Measurements from ENCODE around the gene HIVEP1. TPM values are rescaled to one million over a fixed set of nuclear protein-coding genes. Genes with fewer than 3 reads are reported as not detected.

Gene HIVEP1
- total and polyA plus RNA-seq, 2 of the 13 experiments (the other 11 are each of a cell fraction or from before 2014, with no cell fraction given), result 7.4 to 9.9 TPM

GRCh38 chr6:12030993-12031550 is 19.0 kb downstream of the HIVEP1 start:
- H4K20me1 ChIP-seq (ENCODE audit: insufficient read depth, low read length), result no peaks in the 10 kb centered on the region
- intact Hi-C loops (cut with micrococcal nuclease; ENCODE audit: unreplicated experiment), result no loop called here
- no peak overlapping the region for H3K9ac ChIP-seq (ENCODE audit: insufficient read depth, low read depth, low read length)
- no peak for DNase-seq (ENCODE audit: low spot score)
- no peak for FAIRE-seq
- H3K4me2 ChIP-seq (ENCODE audit: low read depth, low read length), result peak overlapping the region; percentile 30
- TF ChIP-seq MAFG (CRISPR knock-in tag; IDR thresholded peaks at IDR 0.05) (no peak), HNF1B (CRISPR knock-in tag; IDR thresholded peaks at IDR 0.05) (0 out of 2 replicates have a peak, but pooled peaks have one; percentile 40), PHF21A (CRISPR knock-in tag; IDR thresholded peaks at IDR 0.05) (peak; percentile 49; the same call in 1 of the 2 replicates), ZNF646 (CRISPR knock-in tag; IDR thresholded peaks at IDR 0.05) (peak; percentile 58; the same call in 1 of the 2 replicates), FOSL2 (CRISPR knock-in tag; IDR thresholded peaks at IDR 0.05) (peak; percentile 31; the same call in 1 of the 2 replicates), GFI1 (CRISPR knock-in tag; IDR thresholded peaks at IDR 0.05; ENCODE audit: borderline replicate concordance) (peak; percentile 57; the same call in 1 of the 2 replicates), SAP130 (CRISPR knock-in tag; IDR thresholded peaks at IDR 0.05; ENCODE audit: low read depth) (0 out of 2 replicates have a peak, but pooled peaks have one; percentile 24), MNT (IDR thresholded peaks at IDR 0.05) (peak; percentile 67), ZNF263 (CRISPR knock-in tag; IDR thresholded peaks at IDR 0.05) (peak; percentile 90), NFYB (CRISPR knock-in tag; IDR thresholded peaks at IDR 0.05) (no peak), ZFP91 (CRISPR knock-in tag; IDR thresholded peaks at IDR 0.05; ENCODE audit: borderline replicate concordance) (0 out of 2 replicates have a peak, but pooled peaks have one; percentile 20), TGIF2 (CRISPR knock-in tag; IDR thresholded peaks at IDR 0.05) (no peak)
- H3K9me3 ChIP-seq (ENCODE audit: low read length), result peaks cover 10% of the 10 kb centered on the region
- peaks cover 25% of the 10 kb centered on the region for H3K4me1 ChIP-seq (ENCODE audit: insufficient read depth, low read length)
- no peak overlapping the region for H2AFZ ChIP-seq (ENCODE audit: low read length)
- H3K27me3 ChIP-seq (ENCODE audit: control insufficient read depth in 1 of 2, insufficient read depth in 2 of 2, low read length in 2 of 2), result no peaks in the 10 kb centered on the region
- in situ Hi-C loops (cut with HindIII; ENCODE audit: extremely low pct_ligation_motif_present, low pct_unique_long_range_greater_than_20kb), result no loop called here
- peak; percentile 94 for ATAC-seq
- peaks cover 37% of the 10 kb centered on the region for H3K79me2 ChIP-seq (ENCODE audit: insufficient read depth, low read length)
- WGBS (ENCODE audit: low lambda C conversion rate), result 56% methylated on average over 2 of the region's 2 CpGs
- H3K4me3 ChIP-seq (replicated peaks in 1 of 3; ENCODE audit: insufficient read depth in 1 of 3, low read depth in 2 of 3, low read length in 3 of 3), result no peak overlapping the region
- peak overlapping the region; percentile 23 for H3K27ac ChIP-seq (ENCODE audit: extremely low read length, insufficient read depth, low read length)
- no TSS peak for BruUV-seq (replicated peaks)
- CTCF ChIA-PET (ENCODE audit: low intra/inter-chr PET ratio, low total read pairs), result no interaction called here
- POLR2A ChIA-PET, result no interaction called here
- no peaks in the 10 kb centered on the region; a peak in 1 of 5 replicates for H3K36me3 ChIP-seq (replicated peaks in 1 of 2; ENCODE audit: control insufficient read depth in 1 of 2, insufficient read depth in 2 of 2, low read length in 2 of 2)

Measured in HepG2 (cell line).